Activated T-cell treated with anti-CD3 and anti-CD28 coated beads for 24 hours (primary cell): Measurements from ENCODE around the gene PRPF8.
"Not testable (repeated sequence)": the region's sequence is repeated elsewhere in the genome, so short reads cannot be mapped to it uniquely, and the experiment has no call there.

ENCODE experiments used
- DNase-seq: peaks from one replicate; pipeline ENCODE4 v3.0.0-alpha.2; 2020; ENCODE audit warnings: low read depth

PRPF8 gene

DNA sequence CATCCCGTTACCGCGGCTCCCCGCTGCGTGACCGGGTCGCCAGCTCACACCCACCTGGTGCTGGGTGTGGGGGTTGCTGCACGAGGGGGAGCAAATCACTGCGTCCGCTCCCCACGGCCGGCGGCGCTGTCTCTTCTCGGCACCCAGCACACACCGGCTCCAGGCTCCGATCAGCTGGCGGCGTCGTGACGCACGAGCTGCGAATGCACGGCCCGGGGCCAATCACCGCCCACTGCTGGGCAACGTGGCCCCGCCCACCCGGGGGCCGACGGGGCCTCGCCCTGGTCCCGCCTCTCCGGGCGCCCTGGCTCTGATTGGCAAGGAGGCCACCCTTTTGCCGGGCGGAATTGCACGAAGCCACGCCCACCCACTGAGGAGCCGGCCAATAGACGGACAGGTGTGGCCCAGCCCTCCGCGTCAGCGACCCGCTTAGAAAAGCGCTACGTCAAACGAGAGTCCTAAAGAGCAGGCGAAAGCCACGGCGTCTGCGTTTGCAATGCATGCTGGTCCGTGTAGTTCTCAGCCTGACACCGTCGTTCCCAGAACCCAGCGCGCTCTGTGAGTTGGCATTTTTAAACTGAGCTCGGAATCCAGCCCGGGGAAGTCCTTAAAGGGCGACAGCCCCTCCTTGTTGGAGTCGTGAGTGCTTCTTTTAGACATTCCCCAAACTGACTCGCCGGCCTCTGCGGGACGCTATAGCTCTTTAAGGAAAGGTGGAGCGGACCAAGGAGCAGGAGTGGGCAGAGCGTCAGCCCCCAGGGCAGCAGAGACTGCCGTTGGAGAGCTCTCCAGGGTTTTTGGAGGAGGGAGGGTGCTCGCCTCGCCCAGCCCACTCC is 31.6 kb upstream of the PRPF8 start:
- peak; percentile 100 for DNase-seq

DNA sequence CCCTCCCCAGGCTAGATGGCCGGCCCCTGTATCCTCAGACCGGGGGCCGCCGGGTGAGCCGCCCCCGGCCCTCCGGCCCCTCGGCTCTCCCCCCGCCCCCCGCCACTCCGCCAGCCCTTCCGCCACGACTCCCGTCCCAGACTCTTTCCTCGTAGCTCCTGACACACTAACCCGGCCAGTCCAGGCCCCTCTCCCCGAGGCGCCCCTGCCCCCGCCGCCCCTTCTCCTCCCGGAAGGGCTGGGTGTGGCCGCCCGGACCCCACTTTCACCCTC is 31.1 kb upstream of the PRPF8 start:
- no peak for DNase-seq

DNA sequence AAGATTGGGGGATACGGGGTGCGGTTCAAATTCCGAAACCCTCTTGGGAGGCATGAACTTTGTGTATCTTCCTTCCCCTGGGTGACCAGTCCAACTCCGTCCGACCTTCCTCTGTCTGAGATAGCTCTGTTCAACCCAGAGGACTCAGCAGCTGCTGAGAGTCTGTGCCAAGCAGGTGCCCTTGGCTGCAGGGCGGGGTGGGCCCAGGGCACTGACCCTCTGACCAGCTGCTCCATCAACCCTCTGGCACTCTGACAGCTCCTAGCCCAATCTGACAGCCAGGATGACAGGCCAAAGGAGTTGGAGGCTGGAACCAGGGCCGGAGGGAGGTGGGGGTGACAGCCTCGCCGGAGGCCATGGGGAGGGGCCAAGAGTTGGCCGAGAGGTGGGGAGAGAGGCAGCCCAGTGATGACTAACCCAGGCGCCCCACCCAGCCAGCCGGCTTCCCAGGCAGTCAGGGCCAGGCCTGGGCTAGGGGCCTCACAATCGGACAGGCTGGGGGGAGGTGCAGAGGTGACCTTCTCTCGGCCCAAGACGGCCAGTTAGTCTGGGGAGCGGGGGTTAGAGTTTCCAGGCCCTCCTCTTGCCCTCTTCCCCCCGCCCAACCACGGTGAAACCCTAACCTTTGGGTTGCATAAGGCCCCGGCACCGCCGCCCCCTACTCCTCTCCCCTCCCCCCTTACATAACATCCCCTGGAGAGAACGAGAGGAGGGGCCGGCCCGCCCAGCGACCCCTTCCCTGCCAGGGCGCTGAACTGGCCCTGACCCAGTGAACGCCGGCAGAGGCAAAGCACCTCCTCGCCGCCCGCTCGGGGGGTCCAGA is 30.5 kb upstream of the PRPF8 start:
- DNase-seq = peak; percentile 36

DNA sequence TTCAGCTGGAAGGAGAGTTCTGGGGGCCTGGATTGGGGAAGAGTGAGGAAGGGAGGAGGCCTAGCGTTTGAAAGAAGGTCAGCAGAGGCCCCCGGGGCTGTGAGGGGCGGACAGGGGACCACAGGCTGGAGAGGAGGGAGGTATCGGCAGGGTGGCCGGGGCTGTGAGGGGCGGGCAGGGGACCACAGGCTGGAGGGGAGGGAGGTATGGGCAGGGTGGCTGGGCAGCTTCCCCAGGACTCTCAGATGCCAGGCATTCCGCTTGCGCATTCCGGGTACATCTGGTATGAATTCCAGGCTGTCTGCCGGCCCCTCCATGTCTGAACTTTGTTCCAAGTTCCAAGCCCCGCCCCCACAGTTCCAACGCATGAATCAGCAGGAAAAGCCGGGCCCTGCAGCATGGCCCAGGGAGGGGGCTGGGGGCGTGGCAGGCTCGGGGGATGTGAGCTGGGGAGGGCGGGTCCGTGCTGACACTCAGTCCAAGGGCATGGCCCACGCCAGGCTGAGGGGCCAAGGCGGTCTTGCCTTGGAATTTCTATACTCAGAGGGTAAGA is 29.8 kb upstream of the PRPF8 start:
- no peak for DNase-seq

DNA sequence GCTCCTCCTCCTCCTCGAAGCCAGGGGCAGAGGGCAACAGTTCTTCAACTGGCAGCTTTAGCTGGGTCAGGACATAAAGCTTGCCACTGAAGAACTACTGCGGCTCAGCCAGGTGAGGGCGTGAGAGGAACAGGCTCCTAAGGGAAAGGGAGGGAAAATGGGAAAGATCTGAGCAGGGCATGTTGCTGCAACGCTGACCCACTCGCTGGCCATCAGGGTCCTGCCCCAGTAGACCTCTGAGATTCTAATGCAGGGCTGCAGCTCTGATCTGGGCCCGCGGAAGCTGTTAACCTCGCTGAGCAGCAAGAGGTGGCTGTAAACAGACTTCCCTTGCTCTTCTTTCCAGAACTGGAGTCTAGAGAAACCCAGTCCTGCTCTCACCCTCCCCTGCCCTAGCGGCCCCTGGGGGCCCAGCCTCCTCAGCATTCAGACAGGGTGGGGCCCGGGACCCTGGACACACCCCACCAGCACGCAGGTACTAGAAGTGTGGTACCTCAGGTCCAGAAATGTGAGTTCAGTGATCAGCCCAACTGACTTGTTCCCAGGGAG is 29.3 kb upstream of the PRPF8 start:
- no peak for DNase-seq

DNA sequence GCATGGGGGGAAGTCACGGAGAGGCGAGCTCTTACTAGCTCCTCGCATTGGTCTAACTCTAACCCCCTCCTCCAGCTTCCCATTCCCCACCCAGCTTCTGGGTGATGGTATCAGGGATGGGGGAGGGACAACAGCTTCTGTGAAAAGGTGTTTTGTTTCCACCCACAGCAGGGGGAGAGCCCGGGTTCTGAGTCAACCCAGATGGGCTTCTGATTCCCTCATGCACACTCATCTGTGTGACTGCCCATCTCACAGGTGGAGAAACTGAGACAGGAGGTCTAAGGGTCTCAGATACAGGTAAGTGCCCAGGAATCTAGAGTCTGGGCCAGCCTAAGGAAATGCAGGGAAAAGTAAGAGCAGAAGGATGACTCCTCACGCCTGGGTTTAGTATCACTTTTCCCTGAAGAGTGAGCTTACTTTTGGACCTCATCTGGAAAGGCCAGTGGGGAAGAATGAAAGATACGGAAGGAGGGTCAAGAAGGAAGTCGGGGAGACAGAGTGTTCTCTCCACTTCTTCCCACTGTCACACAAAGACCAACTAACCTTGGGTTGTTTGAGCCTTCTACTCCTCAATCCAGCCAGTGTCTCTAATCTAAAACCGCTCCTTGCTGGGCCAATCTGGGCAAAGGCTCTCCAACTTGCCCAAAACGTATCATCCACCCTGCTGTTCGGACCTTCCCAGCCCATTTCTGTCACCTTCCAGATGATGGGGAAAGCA is 28.7 kb upstream of the PRPF8 start:
- no peak for DNase-seq

DNA sequence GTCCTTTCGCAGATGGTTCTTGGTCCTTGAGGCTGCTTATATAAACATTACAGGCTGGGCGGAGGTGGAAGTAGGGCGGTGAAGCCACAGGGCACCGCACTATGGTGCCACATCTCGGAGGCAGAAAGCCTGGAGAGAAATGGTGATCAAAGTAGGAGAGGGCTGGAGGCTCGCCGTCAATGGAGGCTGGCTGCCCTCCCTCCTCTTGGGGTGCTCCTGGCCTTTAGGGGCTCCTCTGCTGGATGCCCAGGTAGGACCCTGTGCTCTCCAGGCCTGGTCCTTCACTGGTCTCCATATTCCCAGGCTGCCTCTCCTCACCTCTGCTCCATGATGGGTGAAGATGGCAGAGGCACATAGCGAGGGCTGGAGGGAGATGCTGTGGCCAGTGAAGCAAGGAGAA is 27.6 kb upstream of the PRPF8 start:
- DNase-seq = no peak

DNA sequence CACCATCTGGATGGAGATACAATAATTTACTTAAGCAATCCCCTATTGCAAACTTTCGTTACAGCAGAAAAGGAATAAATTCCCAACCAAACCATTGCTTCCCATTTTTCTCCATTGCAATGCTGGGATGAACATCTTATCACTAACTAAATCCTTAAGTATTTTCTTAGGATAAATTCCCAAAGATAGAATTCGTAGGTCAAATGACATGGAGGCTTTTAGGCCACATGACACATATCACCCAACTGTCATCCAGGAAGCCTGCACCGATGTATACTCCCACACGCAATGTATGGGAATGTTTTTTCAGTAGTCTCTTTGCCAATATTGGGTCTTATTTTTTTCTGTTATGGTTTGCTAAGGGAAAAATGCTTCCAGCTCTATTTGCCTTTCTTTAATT is 27.1 kb upstream of the PRPF8 start:
- DNase-seq = no peak

DNA sequence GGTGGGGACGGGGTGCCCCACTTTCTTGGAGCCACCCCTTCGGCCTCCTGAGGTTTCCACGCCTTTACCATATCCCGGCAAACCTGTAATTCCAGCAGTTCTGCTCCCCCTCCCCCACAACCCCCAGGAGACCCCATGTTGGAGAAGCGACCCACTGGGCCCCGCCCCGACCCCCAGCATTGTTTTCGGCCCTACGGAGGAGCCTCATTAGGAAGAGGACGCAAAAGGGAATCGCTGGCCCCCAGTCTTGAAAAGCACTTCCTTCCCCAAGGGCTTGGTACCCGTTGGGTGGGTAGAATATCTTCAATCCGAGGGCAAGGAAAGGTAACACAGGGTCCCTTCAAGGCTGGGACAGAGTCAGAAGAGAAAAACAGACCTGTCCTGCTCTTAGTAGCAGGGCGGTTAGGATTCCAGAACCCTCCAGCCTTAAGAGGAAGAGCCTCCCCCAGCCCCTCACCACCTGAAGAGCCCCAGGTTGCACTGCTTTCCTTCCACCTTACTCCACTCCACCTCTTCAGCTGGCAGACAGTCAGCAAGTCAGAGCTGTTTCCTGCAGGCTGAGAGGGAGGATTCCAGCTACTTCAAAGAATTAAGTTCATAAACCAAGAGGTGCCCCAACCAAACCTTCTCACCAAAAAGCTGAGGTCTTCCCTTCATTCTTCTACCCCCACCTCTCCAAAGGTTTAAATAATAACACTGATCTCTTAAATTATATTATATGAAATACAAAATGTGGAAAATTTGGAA is 26.3 kb upstream of the PRPF8 start:
- DNase-seq = no peak

DNA sequence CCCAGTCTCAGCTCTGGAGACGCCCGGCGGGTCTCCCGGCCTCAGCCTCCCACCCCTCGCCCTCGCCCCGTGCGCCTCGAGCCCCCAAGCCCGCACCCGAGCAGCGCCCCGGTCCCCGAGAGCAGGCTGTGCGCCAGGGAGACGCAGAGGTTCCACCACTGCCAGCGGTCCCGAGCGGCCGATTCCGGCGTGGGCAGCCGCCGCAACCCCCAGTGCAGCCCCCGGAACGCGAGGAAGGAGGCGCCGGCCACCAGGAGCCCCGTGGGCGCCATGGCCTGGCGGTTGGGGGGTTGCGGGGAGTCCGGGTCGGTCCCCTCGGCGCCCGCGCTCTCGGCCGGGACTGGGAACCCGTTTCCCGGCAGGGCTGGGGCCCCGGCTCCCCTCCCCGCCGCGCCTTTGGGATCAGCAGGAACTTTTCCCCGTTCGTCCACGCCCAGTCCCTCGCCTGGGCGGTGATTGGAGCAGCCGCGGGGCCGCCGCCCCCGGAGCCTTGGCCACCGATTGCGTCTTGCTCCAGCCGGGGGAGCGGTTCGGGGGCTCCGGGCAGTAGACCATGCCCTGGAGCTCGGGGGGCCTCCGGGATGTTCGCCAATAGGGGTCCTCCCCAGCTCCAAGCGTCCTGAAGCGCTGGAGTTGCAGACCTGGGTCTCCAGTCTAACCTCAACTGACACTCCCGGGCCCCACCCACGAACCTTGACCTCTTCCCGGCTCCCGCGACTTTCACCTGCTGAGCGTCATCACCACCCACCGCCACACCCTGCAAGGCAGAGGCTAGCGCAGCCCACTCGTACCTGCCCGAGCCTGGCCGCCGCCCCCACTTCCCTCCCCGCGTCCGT is 25.5 kb upstream of the PRPF8 start, which contains the start of gene TLCD2:
TSS of gene TLCD2 (minus strand) at position 407 of the 836 bp plus-strand sequence. CDS start at position 272, 135 bp downstream.
- no peak for DNase-seq

DNA sequence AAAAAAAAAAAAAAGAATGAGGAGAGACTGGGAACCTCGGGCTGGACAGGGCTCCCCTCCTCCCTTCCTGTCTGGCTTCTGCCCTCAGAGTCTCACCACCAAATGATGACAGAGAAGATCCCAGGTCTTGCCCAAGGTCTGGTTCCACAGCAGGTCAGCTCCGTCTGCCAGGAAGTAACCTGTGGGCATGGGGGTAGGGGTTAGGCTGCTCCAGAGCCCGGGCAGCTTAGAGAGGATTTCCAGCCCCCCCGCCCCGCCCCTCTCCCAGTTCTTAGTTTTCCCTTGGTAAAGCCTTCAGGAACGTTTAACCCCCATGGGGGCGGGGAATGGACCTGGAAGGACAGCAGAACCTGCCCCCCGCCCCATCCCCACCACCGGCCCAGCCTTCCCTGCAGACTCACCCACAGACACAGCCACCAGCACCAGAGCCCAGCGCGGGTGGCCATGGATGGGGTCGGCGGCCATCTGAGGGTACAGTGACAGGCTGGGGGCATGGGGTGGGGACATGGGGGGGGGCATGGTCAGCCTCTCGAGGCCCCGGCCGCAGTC is 24.8 kb upstream of the PRPF8 start:
- DNase-seq = no peak

DNA sequence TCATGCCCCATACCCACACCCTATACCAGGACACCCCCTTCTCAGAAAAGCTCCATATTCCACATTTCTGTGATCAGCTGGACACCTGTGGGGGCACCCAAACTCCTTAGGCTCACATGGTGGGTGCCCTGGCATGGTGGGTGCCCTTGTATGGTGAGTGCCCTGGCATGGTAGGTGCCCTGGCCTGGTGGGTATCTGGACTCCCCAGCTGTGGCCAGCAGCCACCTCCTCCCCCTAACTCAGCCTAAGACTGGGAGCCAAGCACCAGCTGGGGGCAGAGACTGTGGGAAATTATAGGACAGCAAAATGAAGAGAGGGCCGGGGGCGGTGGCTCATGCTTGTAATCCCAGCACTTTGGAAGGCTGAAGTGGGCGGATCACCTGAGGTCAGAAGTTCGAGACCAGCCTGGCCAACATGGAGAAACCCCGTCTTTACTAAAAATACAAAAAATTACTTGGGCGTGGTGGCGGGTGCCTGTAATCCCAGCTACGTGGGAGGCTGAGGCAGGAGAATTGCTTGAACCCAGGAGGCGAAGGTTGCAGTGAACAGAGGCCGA is 24.2 kb upstream of the PRPF8 start:
- not testable (repeated sequence) for DNase-seq

DNA sequence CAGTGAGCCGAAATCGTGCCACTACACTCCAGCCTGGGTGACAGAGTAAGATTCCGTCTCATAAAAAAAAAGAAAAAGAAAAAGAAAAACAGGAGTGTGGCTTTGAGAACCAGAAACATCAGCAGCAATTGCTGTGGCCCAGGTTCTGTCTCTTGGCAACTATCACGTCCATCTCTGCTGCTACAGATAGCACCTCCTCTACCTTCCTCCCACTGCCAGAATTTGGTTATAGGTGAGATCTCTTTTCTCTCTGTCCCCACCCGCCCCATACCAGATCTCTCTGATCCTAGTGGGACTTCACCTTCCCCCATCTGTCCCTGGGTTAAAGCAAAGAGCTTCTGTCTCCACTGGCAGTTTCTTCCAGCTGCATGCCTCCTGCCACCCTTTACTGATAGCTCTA is 22.4 kb upstream of the PRPF8 start:
- DNase-seq = no peak

DNA sequence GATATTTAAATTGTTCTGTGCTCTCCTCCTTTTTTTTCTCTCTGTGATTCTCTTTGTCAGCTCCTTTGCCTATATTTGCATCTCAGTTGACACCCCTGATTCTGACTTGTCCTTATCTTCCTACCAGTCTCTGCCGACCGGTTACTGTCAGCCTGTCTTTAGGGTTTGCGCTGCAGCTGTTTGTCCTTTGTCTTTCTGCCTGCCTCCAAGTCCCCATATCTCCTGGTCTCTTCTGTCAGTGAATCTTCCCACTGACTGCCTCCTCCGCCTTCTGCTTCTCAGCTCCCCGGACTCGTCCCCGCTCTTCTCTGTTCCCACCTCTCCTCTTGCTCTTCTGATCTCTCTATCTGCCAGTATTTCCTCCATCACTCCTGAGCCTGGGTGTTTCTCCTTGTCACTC is 20.3 kb upstream of the PRPF8 start:
- no peak for DNase-seq

DNA sequence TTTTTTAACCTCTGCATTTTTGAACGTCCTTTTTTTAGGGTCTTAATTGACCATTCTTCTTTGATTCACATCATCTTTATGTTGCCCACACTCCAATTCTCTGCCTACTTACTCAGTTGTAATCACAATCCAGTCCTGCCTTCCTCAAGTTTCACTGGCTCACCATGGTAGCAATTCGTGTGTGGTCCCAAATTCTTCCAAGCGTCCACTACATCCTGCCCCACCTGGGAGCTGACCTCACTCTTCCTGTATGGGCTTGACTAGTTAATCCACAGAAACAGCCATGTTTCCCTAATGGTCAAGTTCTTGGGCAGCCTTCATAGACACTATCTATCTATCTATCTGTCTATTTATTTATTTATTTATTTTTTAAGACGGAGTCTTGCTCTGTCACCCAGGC is 18.4 kb upstream of the PRPF8 start:
- no peak for DNase-seq

DNA sequence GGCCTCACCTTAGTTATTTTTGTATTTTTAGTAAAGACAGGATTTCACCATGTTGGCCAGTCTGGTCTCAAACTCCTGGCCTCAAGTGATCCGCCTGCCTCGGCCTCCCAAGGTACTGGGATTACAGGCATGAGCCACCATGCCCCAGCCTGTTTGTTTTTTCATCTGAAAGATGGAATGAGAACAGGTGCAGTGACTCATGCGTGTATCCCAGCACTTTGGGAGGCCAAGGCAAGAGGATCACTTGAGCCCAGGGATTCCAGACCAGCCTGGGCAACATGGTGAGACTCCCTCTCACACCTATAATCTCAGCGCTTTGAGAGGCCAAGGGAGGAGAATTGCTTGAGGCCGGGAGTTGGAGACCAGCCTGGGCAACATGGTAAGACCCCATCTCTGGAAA is 15.2 kb upstream of the PRPF8 start:
- DNase-seq = not testable (repeated sequence)

DNA sequence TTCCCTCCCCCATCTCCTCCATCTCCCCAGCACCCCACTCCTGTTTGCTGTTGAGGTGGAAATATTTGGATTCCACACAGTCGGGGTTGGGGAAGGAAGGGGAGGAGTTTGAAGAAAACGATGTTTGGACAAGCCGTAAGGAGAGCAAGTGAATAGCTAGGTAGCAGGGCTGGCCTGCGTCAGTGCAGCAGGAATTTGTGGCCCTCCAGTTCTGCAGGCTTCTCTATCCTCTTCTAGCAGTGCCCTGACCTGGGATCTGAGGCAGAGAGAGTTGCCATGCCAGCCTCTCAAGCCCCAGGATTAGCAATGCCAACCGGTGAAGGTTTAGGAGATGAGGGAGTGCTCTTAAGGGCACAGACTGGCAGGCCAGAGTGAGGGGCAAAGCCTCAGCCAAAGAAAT is 13.0 kb upstream of the PRPF8 start:
- no peak for DNase-seq

DNA sequence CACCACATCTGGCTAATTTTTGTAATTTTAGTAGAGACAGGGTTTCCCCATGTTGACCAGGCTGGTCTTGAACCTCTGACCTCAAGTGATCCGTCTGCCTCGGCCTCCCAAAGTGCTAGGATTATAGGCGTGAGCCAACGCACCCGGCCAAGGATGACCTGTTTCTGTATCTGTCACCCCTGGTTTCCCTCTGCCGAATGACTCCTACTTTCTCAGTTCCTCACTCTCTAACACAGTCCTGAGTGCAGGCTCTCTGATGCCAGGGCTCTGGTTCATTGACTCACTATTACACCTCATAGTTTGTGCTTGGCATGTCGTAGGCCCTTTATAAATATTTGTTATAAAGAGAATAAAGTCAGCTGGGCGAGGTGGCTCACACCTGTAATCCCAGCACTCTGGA is 10.7 kb upstream of the PRPF8 start:
- no peak for DNase-seq

DNA sequence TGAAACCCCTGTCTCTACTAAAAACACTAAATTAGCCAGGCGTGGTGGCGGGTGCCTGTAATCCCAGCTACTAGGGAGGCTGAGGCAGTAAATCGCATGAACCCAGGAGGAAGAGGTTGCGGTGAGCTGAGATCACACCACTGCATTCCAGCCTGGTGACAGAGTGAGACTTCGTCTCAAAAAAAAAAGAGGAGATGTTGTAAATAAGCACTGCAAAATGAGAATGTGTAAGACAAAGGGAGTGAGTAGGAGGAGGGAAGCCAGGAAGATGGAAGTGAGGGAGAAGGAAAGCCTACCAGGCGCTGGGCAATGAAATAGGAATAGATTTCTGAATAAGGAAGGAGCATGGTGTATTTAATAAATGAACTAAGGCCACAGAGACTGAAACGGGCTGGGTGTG is 8.7 kb upstream of the PRPF8 start:
- no peak for DNase-seq
